ENCODE measurements around the gene LRRC25. TPM values are rescaled to one million over a fixed set of nuclear protein-coding genes. Genes with fewer than 3 reads are reported as not detected.

LRRC25 gene
- total and polyA plus RNA-seq, 10 donors = 14.6 to 164 (median 87.3) TPM

DNA sequence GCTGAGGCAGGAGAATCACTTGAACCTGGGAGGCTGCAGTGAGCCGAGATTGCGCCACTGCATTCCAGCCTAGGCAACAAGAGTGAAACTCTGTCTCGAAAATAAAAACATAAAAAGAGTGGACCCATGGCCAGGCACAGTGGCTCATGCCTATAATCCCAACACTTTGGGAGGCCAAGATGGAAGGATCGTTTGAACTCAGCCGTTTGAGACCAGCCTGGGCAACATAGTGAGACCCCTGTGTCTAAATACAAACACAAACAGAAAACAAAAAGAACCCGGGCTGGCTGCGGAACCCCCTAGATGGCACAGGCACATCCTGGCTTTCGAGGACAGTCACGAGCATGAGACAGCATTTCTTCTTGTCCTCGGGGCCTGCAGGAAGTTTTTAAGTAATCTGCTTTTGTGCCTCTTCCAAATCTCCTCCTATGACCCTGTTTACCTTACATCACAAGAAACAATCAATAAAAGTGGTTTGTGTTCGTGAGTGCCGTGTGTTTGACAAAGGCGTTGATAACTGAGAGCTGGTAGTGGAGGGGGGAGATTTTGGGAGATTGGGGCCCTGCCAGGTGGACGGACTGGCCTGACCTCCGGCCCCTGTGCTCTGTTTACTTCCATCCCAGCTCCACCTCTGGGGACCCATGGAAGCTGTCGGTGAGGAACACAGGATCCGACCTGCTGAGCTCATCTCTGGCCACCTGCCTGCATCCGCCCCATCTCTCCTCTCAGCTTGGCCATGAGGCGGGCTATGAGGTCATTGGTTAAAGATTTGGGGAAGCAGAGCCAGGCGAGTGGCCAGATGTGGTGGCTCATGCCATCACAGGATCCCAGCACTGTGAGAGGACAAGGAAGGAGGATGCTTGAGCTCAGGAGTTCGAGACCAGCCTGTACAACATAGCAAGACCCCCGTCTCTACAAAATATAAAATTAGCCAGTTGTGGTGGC, 17.3 kb downstream of the LRRC25 start:
- intact Hi-C loops (cut with DNase I; ENCODE audit: low total_unique reads) = no loop called here
- no peak overlapping the region for H3K4me3 ChIP-seq
- peak; percentile 82 for DNase-seq
- H3K4me1 ChIP-seq = peaks cover 1 to 65% (median 24%) of the 10 kb centered on the region in 6 donors
- no peaks in the 10 kb centered on the region for H3K9me3 ChIP-seq
- no peaks in the 10 kb centered on the region for H3K36me3 ChIP-seq
- 38 to 52% (median 50%) methylated on average over 22 of the region's 22 CpGs for whole genome bisulfite sequencing, 5 donors
- H3K27ac ChIP-seq = peak overlapping the region; percentile 19 to 84 (median 74)
- peak; percentile 54 to 64 (median 60) for TF ChIP-seq POLR2AphosphoS5 (IDR thresholded peaks at IDR 0.05)
- TF ChIP-seq POLR2A (IDR thresholded peaks at IDR 0.05) = no peak
- TF ChIP-seq, protein P1, sequence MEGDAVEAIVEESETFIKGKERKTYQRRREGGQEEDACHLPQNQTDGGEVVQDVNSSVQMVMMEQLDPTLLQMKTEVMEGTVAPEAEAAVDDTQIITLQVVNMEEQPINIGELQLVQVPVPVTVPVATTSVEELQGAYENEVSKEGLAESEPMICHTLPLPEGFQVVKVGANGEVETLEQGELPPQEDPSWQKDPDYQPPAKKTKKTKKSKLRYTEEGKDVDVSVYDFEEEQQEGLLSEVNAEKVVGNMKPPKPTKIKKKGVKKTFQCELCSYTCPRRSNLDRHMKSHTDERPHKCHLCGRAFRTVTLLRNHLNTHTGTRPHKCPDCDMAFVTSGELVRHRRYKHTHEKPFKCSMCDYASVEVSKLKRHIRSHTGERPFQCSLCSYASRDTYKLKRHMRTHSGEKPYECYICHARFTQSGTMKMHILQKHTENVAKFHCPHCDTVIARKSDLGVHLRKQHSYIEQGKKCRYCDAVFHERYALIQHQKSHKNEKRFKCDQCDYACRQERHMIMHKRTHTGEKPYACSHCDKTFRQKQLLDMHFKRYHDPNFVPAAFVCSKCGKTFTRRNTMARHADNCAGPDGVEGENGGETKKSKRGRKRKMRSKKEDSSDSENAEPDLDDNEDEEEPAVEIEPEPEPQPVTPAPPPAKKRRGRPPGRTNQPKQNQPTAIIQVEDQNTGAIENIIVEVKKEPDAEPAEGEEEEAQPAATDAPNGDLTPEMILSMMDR (IDR thresholded peaks at IDR 0.05 in 8 of 11, conservative IDR thresholded peaks at IDR 0.05 in 3 of 11) = peak in 1 of 11 experiments; percentile 3
- peaks cover 0 to 33% (median 0%) of the 10 kb centered on the region in 7 donors for H3K27me3 ChIP-seq (replicated peaks in 1 of 7)

DNA sequence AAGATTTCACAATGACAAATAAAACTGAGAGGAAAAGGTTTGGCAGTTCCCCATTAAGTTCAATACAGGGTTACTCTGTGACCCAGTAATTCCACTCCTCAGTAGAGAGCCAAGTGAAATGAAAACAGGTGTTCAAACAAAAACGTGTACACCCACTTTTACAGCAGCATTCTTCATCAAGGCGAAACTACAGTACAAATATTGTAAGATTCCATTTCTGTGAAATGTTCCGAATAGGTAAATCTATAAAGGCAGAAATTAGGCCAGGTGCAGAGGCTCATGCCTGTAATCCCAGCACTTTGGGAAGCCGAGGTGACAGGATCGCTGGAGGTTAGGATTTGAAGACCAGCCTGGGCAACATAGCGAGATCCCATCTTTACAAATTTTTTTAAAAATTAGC, 20.4 kb downstream of the LRRC25 start:
- no peak for DNase-seq
- 83 to 88% (median 85%) methylated on average over 6 of the region's 6 CpGs for WGBS, 5 donors
- H3K27me3 ChIP-seq (replicated peaks in 1 of 7) = peaks cover 0 to 4% (median 0%) of the 10 kb centered on the region in 7 donors
- peaks cover 22 to 77% (median 43%) of the 10 kb centered on the region in 6 donors for H3K4me1 ChIP-seq
- TF ChIP-seq POLR2AphosphoS5 (IDR thresholded peaks at IDR 0.05) = no peak
- TF ChIP-seq POLR2A (IDR thresholded peaks at IDR 0.05) = no peak
- TF ChIP-seq, protein P1 (IDR thresholded peaks at IDR 0.05 in 8 of 11, conservative IDR thresholded peaks at IDR 0.05 in 3 of 11) = no peak
- H3K9me3 ChIP-seq = no peaks in the 10 kb centered on the region
- no peaks in the 10 kb centered on the region for H3K36me3 ChIP-seq
- intact Hi-C loops (cut with DNase I; ENCODE audit: low total_unique reads) = no loop called here
- H3K27ac ChIP-seq = peak overlapping the region in 2 of 8 donors; percentile 1 to 11
- H3K4me3 ChIP-seq = no peak overlapping the region

DNA sequence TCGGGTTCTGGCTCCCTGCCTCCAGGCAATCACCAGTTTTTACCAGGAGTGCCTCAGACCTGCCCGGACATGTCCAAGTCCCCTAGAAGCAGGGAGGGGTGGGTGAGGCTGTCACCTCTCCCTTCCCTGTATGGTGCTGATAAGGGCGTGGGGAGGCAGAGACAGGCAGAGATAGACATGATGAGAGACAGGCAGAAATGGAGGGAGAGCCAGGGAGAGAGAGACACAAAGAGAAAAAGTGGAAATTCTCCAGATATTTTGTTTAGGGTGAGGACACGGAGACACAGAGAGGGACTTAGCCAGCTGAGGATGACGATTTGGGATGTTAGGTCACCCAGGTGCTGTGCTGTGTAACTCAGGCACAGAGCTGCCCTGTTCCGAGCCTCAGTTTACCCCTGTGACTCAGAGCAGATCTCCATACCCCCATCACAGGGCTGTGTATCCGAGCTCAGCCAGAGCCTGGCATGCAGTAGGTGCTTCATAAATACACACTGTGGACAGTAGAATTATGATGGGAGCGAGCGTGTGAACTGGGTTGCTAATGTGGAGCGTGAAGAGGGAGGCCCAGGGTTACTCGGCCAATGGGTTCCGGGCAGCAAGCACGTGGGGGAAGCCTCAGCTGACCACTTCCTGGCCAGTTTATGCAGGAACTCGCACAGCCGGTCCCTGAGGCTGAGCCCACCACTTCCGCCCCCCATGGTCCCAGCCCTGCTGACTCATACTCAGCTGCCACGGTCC, 23.4 kb downstream of the LRRC25 start:
- 11 to 18% (median 17%) methylated on average over 10 to 17 of the region's 17 CpGs for WGBS, 5 donors
- intact Hi-C loops (cut with DNase I; ENCODE audit: low total_unique reads) = no loop called here

More for the DNA sequence above, 23.4 kb downstream of the LRRC25 start:
- peaks cover 0 to 9% (median 0%) of the 10 kb centered on the region in 6 donors for H3K36me3 ChIP-seq
- TF ChIP-seq, protein P1 (IDR thresholded peaks at IDR 0.05 in 8 of 11, conservative IDR thresholded peaks at IDR 0.05 in 3 of 11) = no peak
- TF ChIP-seq POLR2AphosphoS5 (IDR thresholded peaks at IDR 0.05) = peak; percentile 87 to 92 (median 88)
- no peak for TF ChIP-seq POLR2A (IDR thresholded peaks at IDR 0.05)
- H3K27me3 ChIP-seq (replicated peaks in 1 of 7) = no peaks in the 10 kb centered on the region
- peak overlapping the region in 1 of 8 donors; percentile 44 for H3K4me3 ChIP-seq
- no peaks in the 10 kb centered on the region for H3K9me3 ChIP-seq
- peak; percentile 96 for DNase-seq
- H3K27ac ChIP-seq = peak overlapping the region; percentile 67 to 88 (median 85)
- H3K4me1 ChIP-seq = peaks cover 17 to 56% (median 28%) of the 10 kb centered on the region in 6 donors

Measured in spleen (tissue), 11 donors.